BJ (cell line): Measurements from ENCODE around the gene PDE1C. TPM values are rescaled to one million over a fixed set of nuclear protein-coding genes. Genes with fewer than 3 reads are reported as not detected.
A peak's percentile ranks its signal among the peaks of the same experiment; 100 is the strongest.

Experiments
- CTCF ChIA-PET: fragments of 350-600 bp; formaldehyde crosslinking; extraction: SDS; loops from one replicate; lab custom pipeline; 2021; ENCODE audit warnings: antibody characterized with exemption, inconsistent platforms; lab: Yijun Ruan, JAX
- POLR2A ChIA-PET: fragments of 300-600 bp; sonication (Branson Sonifier 250); formaldehyde crosslinking; extraction: SDS; loops from one replicate; lab custom pipeline; 2021; ENCODE audit warnings: antibody characterized with exemption; lab: Charles Lee
- DNase-seq: peaks from one replicate; pipeline ENCODE4 v3.0.0-alpha.2; 2011; ENCODE audit warnings: low read depth
- H3K27me3 ChIP-seq: 2 replicates; pipeline ENCODE4 v1.6.0; 2011; ENCODE audit warnings: low read length; ENCODE audit not compliant: control insufficient read depth, insufficient read depth
- H3K36me3 ChIP-seq: 2 replicates; pipeline ENCODE4 v1.5.1; 2011; ENCODE audit warnings: low read length; ENCODE audit not compliant: control insufficient read depth, insufficient read depth
- H3K4me3 ChIP-seq: 2 replicates; pipeline ENCODE4 v1.5.1; 2011; ENCODE audit warnings: low read depth, mild to moderate bottlenecking, control low read depth, low read length
- polyA plus RNA-seq: library from polyadenylated mRNA; depleted of rRNA; stranded (reverse); fragments of >200 nt; gene quantifications from 2 replicates; pipeline ENCODE4 v1.2.3, GENCODE V29; 2011
- TF ChIP-seq, protein P1 (sequence below): IDR thresholded peaks from 2 replicates; pipeline ENCODE4 v1.5.1; 2011; ENCODE audit warnings: low read depth, mild to moderate bottlenecking, control low read depth, inconsistent platforms, low read length, moderate library complexity; ENCODE audit not compliant: insufficient read depth

Gene PDE1C
- polyA plus RNA-seq, 1 experiment: 19.6 TPM

DNA sequence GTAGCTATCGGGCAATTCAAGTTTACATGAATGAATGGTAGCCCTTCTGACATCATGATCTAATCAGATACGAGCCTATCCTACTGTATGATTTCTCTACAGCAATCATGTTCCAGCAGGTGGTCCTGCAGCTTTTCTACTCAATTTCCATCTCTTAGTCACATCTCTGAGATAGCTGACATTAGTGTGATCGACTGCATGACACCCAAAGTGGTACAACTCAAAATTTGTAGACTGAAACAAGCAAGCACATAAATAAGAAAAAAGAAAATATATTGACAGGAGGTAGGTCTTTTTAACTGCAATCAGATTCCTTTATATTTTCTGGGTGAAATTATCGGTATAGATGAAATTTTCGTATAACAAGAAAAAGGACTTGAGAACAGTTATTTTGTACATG, 251.2 kb downstream of the PDE1C start:
- Histone ChIP-seq H3K36me3 (peaks cover 3% of the 10 kb centered on the region), H3K4me3 (no peak overlapping the region), H3K27me3 (no peaks in the 10 kb centered on the region)
- ChIA-PET POLR2A (no interaction called here), CTCF (no interaction called here)
- TF ChIP-seq, protein P1, sequence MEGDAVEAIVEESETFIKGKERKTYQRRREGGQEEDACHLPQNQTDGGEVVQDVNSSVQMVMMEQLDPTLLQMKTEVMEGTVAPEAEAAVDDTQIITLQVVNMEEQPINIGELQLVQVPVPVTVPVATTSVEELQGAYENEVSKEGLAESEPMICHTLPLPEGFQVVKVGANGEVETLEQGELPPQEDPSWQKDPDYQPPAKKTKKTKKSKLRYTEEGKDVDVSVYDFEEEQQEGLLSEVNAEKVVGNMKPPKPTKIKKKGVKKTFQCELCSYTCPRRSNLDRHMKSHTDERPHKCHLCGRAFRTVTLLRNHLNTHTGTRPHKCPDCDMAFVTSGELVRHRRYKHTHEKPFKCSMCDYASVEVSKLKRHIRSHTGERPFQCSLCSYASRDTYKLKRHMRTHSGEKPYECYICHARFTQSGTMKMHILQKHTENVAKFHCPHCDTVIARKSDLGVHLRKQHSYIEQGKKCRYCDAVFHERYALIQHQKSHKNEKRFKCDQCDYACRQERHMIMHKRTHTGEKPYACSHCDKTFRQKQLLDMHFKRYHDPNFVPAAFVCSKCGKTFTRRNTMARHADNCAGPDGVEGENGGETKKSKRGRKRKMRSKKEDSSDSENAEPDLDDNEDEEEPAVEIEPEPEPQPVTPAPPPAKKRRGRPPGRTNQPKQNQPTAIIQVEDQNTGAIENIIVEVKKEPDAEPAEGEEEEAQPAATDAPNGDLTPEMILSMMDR: no peak
- DNase-seq: no peak

DNA sequence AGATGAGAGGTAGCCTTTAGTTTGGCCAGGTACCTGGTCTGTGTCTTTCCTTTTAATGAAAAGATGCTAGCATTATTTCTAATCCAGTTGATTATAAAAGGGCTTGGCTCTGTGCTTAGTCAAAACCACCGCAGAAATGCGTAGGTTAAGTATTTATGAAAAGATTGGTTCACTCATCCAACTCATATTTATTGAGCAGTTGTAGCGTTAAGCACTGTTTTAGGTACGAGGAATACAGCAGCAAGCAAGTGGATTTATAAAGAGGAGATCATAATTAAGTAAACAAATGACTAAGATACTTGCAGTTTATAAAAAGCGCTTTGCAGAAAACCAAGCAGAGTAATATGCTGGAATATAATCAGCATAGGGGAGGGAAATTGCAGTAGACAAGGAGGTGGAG, 253.4 kb downstream of the PDE1C start:
- Histone ChIP-seq H3K36me3 (peaks cover 3% of the 10 kb centered on the region), H3K27me3 (no peaks in the 10 kb centered on the region), H3K4me3 (no peak overlapping the region)
- ChIA-PET POLR2A (no interaction called here), CTCF (no interaction called here)
- TF ChIP-seq, protein P1: no peak
- DNase-seq: no peak

DNA sequence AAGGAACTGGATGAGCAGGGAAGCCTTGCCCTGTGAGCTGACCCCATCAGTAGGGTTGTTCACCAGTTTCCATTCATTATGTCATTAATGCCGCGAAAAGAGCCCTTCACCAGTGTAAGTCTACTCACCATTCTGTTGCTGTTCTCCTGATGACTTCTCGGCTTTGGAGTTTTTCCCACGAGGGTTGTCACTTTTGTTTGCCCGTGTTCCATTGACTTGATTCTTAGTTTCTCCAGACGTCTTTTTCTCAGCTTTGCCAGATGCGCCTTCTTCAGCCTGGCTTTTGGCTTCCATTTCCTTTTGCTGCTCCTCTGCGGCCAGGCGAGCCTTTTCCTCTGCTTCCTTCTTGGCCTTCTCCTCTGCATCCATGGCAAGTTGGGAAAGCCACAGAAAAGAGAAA, 254.4 kb downstream of the PDE1C start:
- CTCF ChIA-PET: interaction anchor here (1.3 kb wide), 1 partner anchor 10 kb away, joined by 6 read pairs; no protein-coding TSS in a partner anchor
- Histone ChIP-seq H3K27me3 (no peaks in the 10 kb centered on the region), H3K36me3 (peaks cover 3% of the 10 kb centered on the region; the same call in 1 of the 2 replicates), H3K4me3 (no peak overlapping the region)
- POLR2A ChIA-PET: no interaction called here
- TF ChIP-seq, protein P1: no peak
- no peak for DNase-seq

DNA sequence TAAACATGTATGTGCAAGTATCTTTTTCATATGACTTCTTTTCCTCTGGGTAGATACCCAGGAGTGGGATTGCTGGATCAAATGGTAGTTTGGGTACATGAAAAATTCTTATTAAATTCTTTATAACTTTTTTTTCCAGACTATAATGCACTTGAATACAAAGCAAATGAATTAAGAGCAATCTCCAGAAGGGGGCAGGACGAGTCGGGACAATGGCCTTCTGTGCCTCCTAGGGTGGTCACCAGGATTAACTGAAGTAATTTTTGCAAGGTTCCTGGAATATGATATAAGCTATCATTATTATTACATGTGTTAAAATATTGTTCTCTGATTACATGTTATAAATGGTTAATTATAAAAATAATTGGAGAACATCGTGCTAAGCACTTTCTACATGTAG, 256.0 kb downstream of the PDE1C start:
- POLR2A ChIA-PET: no interaction called here
- H3K27me3 ChIP-seq: no peaks in the 10 kb centered on the region
- no peak for DNase-seq
- H3K36me3 ChIP-seq: peaks cover 3% of the 10 kb centered on the region; the same call in 1 of the 2 replicates
- no peak overlapping the region for H3K4me3 ChIP-seq
- TF ChIP-seq, protein P1: 0 out of 2 replicates have a peak, but pooled peaks have one; percentile 7
- CTCF ChIA-PET: interaction anchor here (1.2 to 1.8 kb wide), 2 partner anchors 350 to 388 kb away, joined by 4 to 6 read pairs; no protein-coding TSS in a partner anchor

DNA sequence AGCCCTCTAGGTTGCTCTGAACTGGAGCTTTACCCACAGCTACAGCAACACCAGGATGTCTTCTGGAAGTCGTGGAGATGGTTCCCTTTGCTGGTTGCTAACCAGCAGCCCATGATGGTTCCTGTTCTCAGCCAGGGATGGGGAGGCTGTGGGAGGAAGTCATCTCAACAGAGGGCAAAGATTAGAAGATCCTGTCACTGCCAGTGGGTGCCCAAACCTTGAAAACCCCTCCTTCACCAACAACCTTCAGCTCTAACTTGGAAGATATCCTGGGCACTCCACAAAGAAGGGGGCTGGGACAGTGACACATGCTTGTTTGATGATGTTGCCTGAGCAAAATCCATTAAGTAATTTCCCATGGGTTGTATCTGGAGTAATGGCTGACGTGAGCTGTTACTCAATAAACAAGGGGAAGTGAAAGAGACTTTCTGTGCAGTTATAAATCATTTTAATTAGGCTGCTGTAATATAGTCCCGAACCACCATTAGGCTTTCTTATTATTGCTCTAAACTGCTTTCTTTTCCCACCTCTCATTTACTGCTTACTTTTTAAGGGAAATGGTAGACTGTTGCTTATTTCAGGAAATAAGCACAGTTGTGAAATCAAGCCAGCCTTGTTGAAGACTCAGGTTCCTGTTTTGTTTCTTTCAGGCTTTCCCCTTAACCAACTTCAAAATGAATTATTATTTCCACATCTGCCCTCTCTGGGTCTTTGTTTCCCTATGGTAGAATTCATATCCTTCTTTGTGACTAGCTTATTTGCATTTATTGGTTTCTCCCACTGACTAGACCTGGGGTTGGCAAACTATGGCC, 258.4 kb downstream of the PDE1C start:
- H3K36me3 ChIP-seq: peaks cover 4% of the 10 kb centered on the region; the same call in 1 of the 2 replicates
- H3K4me3 ChIP-seq: no peak overlapping the region
- DNase-seq: peak; percentile 66
- no peaks in the 10 kb centered on the region for H3K27me3 ChIP-seq
- ChIA-PET POLR2A (no interaction called here), CTCF (interaction anchor here (0.7 to 0.9 kb wide), 2 partner anchors 14 to 29 kb away, joined by 3 read pairs; no protein-coding TSS in a partner anchor)
- TF ChIP-seq, protein P1: no peak
